K562 (cell line): ENCODE measurements around the gene NFIC. TPM values are rescaled to one million over a fixed set of nuclear protein-coding genes. Genes with fewer than 3 reads are reported as not detected.

Experiments used
- ARID3B ChIP-seq: fragments of 250-450 bp; sonication (Bioruptor Pico); IDR thresholded peaks from 2 replicates; pipeline ENCODE4 v1.4.0; 2020; ENCODE audit warnings: borderline replicate concordance
- CBFA2T3 ChIP-seq: fragments of 450-650 bp; IDR thresholded peaks from 2 replicates; pipeline ENCODE4 v1.6.1; 2017
- CEBPB ChIP-seq: fragments of 450-650 bp; IDR thresholded peaks from 2 replicates; pipeline ENCODE4 v1.6.1; 2016; ENCODE audit warnings: missing genetic modification characterization, missing compliant biosample characterization
- CGGBP1 ChIP-seq: fragments of 250-450 bp; sonication (Bioruptor Pico); IDR thresholded peaks from 2 replicates; pipeline ENCODE4 v1.9.0; 2021; ENCODE audit warnings: mild to moderate bottlenecking
- CREM ChIP-seq: IDR thresholded peaks from 2 replicates; pipeline ENCODE4 v1.6.1; 2014; ENCODE audit warnings: antibody characterized with exemption, low read depth
- HDAC2 ChIP-seq: fragments of 450-650 bp; IDR thresholded peaks from 2 replicates; pipeline ENCODE4 v1.6.1; 2016; ENCODE audit warnings: mild to moderate bottlenecking
- HOMEZ ChIP-seq: fragments of 250-450 bp; sonication (Bioruptor Pico); IDR thresholded peaks from 2 replicates; pipeline ENCODE4 v1.4.0; 2020; ENCODE audit warnings: mild to moderate bottlenecking, moderate library complexity
- MAZ ChIP-seq, 2 experiments: fragments of 450-650 bp in 1 of 2; sonication (generic) in 1 of 2; formaldehyde crosslinking; IDR thresholded peaks in 1 of 2; conservative IDR thresholded peaks in 1 of 2; 2 replicates each; pipeline versions ENCODE4 v1.4.0 to v1.5.0; 2020; ENCODE audit warnings: mild to moderate bottlenecking in 1 of 2, missing genetic modification reagents in 1 of 2
- NEUROD1 ChIP-seq: fragments of 150-350 bp; IDR thresholded peaks from 2 replicates; pipeline ENCODE4 v1.6.1; 2014; ENCODE audit warnings: borderline replicate concordance, low read length, low read depth; ENCODE audit not compliant: partially characterized antibody
- NR1H2 ChIP-seq: sonication (generic); formaldehyde crosslinking; IDR thresholded peaks from 2 replicates; pipeline ENCODE4 v1.4.0; 2020; ENCODE audit warnings: mild to moderate bottlenecking, missing genetic modification reagents
- RAD51 ChIP-seq: fragments of 450-650 bp; IDR thresholded peaks from 2 replicates; pipeline ENCODE4 v1.7.1; 2016; ENCODE audit warnings: low read depth, mild to moderate bottlenecking, borderline replicate concordance
- RBM14 ChIP-seq: fragments of 200-400 bp; formaldehyde crosslinking; IDR thresholded peaks from 2 replicates; pipeline ENCODE4 v1.6.1; 2018; ENCODE audit warnings: low read depth, mild to moderate bottlenecking, low read length, moderate library complexity, borderline replicate concordance; ENCODE audit not compliant: insufficient read depth
- RBM15 ChIP-seq: fragments of 200-400 bp; formaldehyde crosslinking; IDR thresholded peaks from 2 replicates; pipeline ENCODE4 v1.6.1; 2018; ENCODE audit warnings: mild to moderate bottlenecking, low read length, moderate library complexity; ENCODE audit not compliant: insufficient read depth
- SNRNP70 ChIP-seq: fragments of 200-400 bp; formaldehyde crosslinking; optimal IDR thresholded peaks from 2 replicates; pipeline ENCODE3; 2017; ENCODE audit warnings: low read depth, low read length
- SUPT5H ChIP-seq: fragments of 450-650 bp; IDR thresholded peaks from 2 replicates; pipeline ENCODE4 v1.6.1; 2016
- TGIF2 ChIP-seq: sonication (generic); formaldehyde crosslinking; IDR thresholded peaks from 2 replicates; pipeline ENCODE4 v1.8.1; 2022; ENCODE audit warnings: mild to moderate bottlenecking, missing genetic modification reagents, moderate library complexity
- U2AF2 ChIP-seq: fragments of 200-400 bp; formaldehyde crosslinking; optimal IDR thresholded peaks from 2 replicates; pipeline ENCODE3; 2017; ENCODE audit warnings: low read depth, mild to moderate bottlenecking, low read length
- ZBTB34 ChIP-seq: fragments of 250-450 bp; sonication (Bioruptor Pico); IDR thresholded peaks from 2 replicates; pipeline ENCODE4 v1.8.0; 2021; ENCODE audit warnings: mild to moderate bottlenecking, moderate library complexity
- ZNF217 ChIP-seq: sonication (generic); formaldehyde crosslinking; IDR thresholded peaks from 2 replicates; pipeline ENCODE4 v1.8.0; 2022; ENCODE audit warnings: mild to moderate bottlenecking, missing genetic modification reagents
- ZNF586 ChIP-seq: fragments of 450-650 bp; formaldehyde crosslinking; conservative IDR thresholded peaks from 2 replicates; pipeline ENCODE4 v1.4.0; 2020; ENCODE audit warnings: mild to moderate bottlenecking, moderate library complexity
- polyA plus RNA-seq, 8 experiments: library from polyadenylated mRNA; depleted of rRNA in 4 of 8; stranded (reverse) in 5 of 8; unstranded in 3 of 8; fragments of >200 nt; fragmentation: Nextera tagmentation in 2 of 8; fragmentation: Illumina TruSeq in 1 of 8; extraction: Ambion mirVana in 2 of 8; extraction: Trizol in 1 of 8; gene quantifications; 2 replicates each; pipeline versions ENCODE4 v1.2.1 to v1.2.3, GENCODE V29; 2011 to 2014; ENCODE audit warnings: inconsistent platforms in 1 of 8, missing spikeins in 1 of 8
- total RNA-seq, 7 experiments: library from RNA; depleted of rRNA in 6 of 7; stranded (reverse); fragments of >200 nt in 6 of 7; fragmentation: Illumina TruSeq in 2 of 7; extraction: Trizol in 2 of 7; gene quantifications; 2 replicates each; pipeline versions ENCODE4 v1.2.1 to v1.2.3, GENCODE V29; 2011 to 2021; ENCODE audit warnings: low replicate concordance in 1 of 7

NFIC gene
- total and polyA plus RNA-seq, 9 of the 15 experiments (the other 6 are each of a cell fraction or from before 2014, with no cell fraction given) = 0.71 to 62.1 (median 6.9) TPM

- no peak for TF ChIP-seq ZBTB34
- no peak for TF ChIP-seq NEUROD1
- TF ChIP-seq RBM14 = no peak
- TF ChIP-seq CEBPB = no peak
- no peak for TF ChIP-seq U2AF2
- no peak for TF ChIP-seq HOMEZ (CRISPR knock-in tag)
- no peak for TF ChIP-seq TGIF2 (CRISPR knock-in tag)
- no peak for TF ChIP-seq RBM15
- TF ChIP-seq CGGBP1 (CRISPR knock-in tag) = no peak
- TF ChIP-seq CBFA2T3 = no peak
- no peak for TF ChIP-seq RAD51
- TF ChIP-seq ZNF586 (CRISPR knock-in tag) = no peak
- TF ChIP-seq NR1H2 (CRISPR knock-in tag) = no peak
- TF ChIP-seq SNRNP70 = no peak
- no peak for TF ChIP-seq MAZ (CRISPR knock-in tag; conservative IDR thresholded peaks at IDR 0.05 in 1 of 2, IDR thresholded peaks at IDR 0.05 in 1 of 2)
- TF ChIP-seq SUPT5H = no peak
- peak; percentile 85 for TF ChIP-seq HDAC2
- TF ChIP-seq ARID3B (CRISPR knock-in tag) = no peak
- TF ChIP-seq ZNF217 (CRISPR knock-in tag) = no peak
- no peak for TF ChIP-seq CREM
Measured at GRCh38 chr19:3324405-3324856, 42.0 kb upstream of the NFIC start (continued).
